HG03342 (cell line): ENCODE results near the gene ICAM2.

Source experiments
- ATAC-seq: cut with Tn5 transposase; IDR thresholded peaks from one replicate; pipeline ENCODE4 v1.9.1; 2021; ENCODE audit warnings: mild to moderate bottlenecking, moderate library complexity; ENCODE audit not compliant: unreplicated experiment

Gene ICAM2

GRCh38 chr17:64020056-64020766 lies at the start of gene ICAM2:
Gene ICAM2 (minus strand): TSS chr17:64020633. CDS start chr17:64006691, 13,942 bp downstream.
- ATAC-seq: peak; percentile 61

DNA sequence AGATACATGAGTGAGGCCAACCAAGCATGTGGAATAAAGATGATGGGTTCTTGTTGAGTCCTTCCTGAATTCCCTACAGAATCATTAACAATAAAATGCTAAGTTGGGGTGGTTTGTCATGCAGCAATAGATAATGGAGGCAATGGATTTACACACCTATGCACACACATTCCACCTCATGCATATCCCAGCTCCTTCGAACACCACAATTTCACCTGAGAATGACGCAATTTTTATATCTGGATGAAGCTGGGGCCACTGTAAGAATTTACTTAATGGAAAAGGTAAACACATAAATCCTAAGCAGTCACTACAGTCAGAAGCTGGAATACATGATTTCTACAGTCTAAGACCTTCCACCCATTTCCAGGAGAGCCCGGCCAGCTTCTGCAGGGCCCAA lies 49.8 kb upstream of the ICAM2 start:
- no peak for ATAC-seq

DNA sequence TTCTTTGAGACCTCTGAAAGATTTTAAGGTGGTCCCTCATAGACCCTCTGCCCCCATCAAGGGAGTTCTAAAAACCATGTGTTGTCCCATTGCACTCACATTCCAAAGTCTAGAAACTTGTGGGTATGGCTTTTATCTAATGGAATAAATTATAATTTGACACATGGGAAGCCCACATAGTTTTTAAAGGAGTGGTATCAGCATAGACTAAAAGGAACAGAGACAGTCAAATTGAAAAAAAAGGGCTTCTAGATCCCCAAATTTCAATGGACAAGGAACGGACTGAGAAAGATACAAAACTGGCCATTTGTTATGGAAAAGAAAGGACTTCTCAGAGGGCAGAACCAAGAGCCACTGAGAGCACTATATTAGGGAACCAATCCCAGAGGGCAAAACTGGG lies 48.7 kb upstream of the ICAM2 start:
- no peak for ATAC-seq

- no peak for ATAC-seq
Measured at GRCh38 chr17:64067657-64068056, 47.2 kb upstream of the ICAM2 start.

- no peak for ATAC-seq
Measured at GRCh38 chr17:64066716-64067115, 46.3 kb upstream of the ICAM2 start.

DNA sequence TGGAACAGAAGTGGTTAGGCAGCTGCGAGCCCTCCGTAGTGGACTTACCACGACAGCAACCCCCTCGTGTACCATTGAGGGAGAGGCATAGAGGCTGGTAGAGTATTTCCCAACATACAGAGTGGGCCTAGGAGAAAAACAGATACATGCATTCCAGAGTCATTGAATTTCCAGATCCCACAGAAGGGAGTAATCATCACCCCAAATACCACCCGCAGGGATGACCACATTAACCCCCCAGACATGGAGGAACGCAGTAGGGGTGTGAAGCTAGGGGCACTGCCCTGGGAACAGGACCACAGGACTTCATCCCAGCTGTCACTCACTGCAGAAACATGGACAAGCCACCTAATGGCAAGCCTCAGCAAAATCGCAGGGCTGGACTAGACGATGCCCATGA lies 44.7 kb upstream of the ICAM2 start:
- ATAC-seq: no peak

- no peak for ATAC-seq
Measured at GRCh38 chr17:64064331-64064730, 43.9 kb upstream of the ICAM2 start.

- no peak for ATAC-seq
Measured at GRCh38 chr17:64063766-64064224, 43.4 kb upstream of the ICAM2 start.

DNA sequence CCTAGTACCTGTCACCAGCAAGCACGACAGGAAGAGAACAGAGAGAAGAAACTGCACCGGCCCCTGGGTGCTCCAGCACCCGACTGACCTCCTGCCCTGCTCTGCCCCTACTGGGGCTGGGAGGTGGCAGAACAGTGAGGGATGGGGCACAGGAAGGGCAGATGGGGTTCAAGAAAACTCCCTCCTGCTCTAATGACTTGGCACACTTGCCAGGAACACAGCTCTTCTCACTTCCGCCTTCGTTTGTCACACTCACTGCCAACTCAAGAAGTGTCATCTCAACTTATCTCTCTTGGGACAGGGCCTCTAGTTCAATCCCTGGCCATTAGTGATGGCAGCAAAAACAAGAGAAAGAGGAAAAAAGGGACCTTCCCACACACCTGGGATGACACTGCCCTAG lies 42.7 kb upstream of the ICAM2 start:
- no peak for ATAC-seq

GRCh38 chr17:64061178-64061898 lies 40.9 kb upstream of the ICAM2 start:
- peak; percentile 38 for ATAC-seq

DNA sequence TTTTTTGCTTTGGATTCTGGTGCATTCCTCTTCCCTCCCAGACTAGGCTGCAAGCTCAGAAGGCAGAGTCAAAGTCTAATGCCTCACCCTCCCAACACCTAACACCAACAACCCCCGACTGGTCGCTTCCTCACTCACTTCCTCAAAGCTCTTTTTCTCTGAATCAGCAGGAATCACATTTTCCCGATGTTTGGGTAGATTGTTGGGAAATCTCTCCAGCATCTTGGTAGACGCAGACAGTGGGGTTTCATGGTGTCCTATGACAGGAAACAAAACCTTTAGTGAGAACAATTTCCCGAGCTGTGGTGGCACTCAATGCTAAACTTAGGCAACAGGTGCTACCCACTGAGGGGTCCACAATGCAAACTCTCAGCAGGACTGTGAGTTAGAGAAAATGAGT lies 39.9 kb upstream of the ICAM2 start:
- ATAC-seq: no peak

GRCh38 chr17:64059756-64060155 lies 39.3 kb upstream of the ICAM2 start:
- no peak for ATAC-seq

DNA sequence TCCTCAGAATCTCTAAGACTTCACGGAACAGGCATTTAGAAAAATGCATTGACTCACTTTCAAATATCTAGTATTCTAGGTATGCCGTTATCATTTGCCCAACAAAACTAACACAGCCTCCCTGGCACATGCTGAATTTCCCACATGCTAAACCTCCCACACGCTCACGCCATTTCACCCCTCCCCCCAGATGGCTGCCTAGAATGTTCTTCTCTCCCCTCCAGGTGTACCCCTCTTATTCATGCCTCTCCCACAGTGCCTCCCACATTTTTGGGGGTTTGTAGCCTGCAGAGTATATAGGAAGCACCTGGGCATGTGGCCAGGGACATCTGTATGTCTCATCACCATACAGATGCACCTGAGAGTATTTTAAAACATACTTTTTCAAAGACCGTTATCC lies 38.2 kb upstream of the ICAM2 start:
- ATAC-seq: no peak

GRCh38 chr17:64057701-64058263 lies 37.3 kb upstream of the ICAM2 start:
- no peak for ATAC-seq

- peak; percentile 67 for ATAC-seq
Measured at GRCh38 chr17:64056269-64057005, 36.0 kb upstream of the ICAM2 start.

- no peak for ATAC-seq
Measured at GRCh38 chr17:64055183-64056142, 35.0 kb upstream of the ICAM2 start.

GRCh38 chr17:64054304-64054703 lies 33.9 kb upstream of the ICAM2 start:
- ATAC-seq: no peak

DNA sequence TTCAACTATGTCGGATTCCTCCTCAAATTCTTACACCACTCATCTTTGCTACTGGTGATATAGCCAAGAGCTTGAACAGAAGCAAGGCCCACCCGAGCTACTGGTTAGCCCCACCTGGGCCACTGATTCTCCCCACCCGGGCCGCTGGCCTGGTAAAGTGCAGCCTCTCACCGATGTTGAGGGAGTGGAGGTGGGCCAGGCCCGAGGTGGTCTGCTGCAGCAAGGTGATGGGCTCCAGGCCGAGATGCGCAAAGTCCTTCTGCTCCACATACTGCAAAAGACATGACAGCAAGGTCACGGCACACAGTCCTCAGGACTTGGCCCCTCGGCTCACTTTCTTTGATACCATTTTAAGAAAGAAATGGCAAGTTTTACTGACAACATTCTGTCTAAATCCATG lies 32.7 kb upstream of the ICAM2 start:
- ATAC-seq: no peak

DNA sequence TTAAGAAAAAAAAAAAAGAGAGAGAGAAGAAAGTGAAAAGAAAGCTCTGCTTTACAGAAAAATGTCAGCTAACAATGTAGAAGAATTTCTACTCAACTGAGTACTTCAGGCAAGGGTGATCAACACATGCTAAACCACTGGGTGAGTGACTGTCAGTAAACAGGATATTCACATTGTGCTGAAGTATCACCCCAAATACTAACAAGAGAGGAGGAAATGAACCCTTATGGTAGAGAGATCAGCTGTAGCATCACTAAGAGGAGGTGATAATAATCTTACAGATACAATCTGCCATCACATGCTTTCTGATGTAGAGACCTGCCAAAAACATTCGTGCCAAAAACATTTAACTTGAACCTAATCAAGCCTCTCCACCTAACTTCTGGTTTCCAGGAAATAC lies 30.7 kb upstream of the ICAM2 start:
- no peak for ATAC-seq

DNA sequence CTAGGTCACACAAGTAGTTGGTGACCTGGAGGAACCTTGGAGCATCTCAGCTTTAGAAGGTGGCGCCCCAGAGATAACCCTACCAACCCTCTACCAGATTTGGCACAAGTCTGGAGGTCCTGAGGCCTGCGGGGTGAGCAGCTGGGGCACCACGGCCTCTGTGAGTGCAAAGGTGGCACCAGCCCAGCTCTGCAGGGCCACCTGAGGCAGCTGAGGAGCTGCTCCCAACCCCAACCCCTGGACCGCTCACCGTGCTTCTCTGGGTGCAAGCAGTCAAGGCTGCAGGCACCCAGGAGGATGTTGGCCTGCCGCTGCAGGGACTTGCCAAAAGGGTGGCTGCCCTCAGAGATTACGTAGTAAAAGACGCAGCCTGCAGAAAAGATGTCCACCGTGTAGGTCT lies 28.4 kb upstream of the ICAM2 start:
- ATAC-seq: no peak
